Uterus (tissue), 4 donors: Measurements from ENCODE around the gene CD226. TPM values are rescaled to one million over a fixed set of nuclear protein-coding genes. Genes with fewer than 3 reads are reported as not detected.

Source experiments
- DNase-seq, 2 donors: peaks; one replicate each; pipeline ENCODE4 v3.0.0-alpha.2; 2019 to 2020
- H3K27ac ChIP-seq, 2 donors: fragments of 200-600 bp; sonication (generic); 1 replicate in 1 of 2; 2 replicates in 1 of 2; pipeline ENCODE4 v1.5.1; 2016 to 2018
- H3K27me3 ChIP-seq, 2 donors: fragments of 200-600 bp; sonication (generic); one replicate each; pipeline ENCODE4 v1.5.1; 2018 to 2019; ENCODE audit warnings: control low read depth in 1 of 2
- H3K36me3 ChIP-seq, 2 donors: fragments of 200-600 bp; sonication (generic); one replicate each; pipeline ENCODE4 v1.5.1; 2019; ENCODE audit warnings: control low read depth in 1 of 2
- H3K4me1 ChIP-seq, 2 donors: fragments of 200-600 bp; sonication (generic); one replicate each; pipeline ENCODE4 v1.5.1; 2018 to 2019; ENCODE audit warnings: control low read depth in 1 of 2
- H3K4me3 ChIP-seq, 2 donors: fragments of 200-600 bp; sonication (generic); 1 replicate in 1 of 2; 2 replicates in 1 of 2; pipeline ENCODE4 v1.5.1; 2018 to 2019; ENCODE audit warnings: mild to moderate bottlenecking in 1 of 2
- H3K9me3 ChIP-seq, 2 donors: fragments of 200-600 bp; sonication (generic); one replicate each; pipeline ENCODE4 v1.5.1; 2019; ENCODE audit warnings: control low read depth in 1 of 2
- POLR2A ChIP-seq, 2 donors: fragments of 450-650 bp; IDR thresholded peaks; one replicate each; pipeline ENCODE4 v1.6.1; 2016; ENCODE audit warnings: antibody characterized with exemption in 2 of 2, mild to moderate bottlenecking in 1 of 2, moderate library complexity in 1 of 2
- intact Hi-C: fragments of 100-400 bp; cut with DNase I; formaldehyde crosslinking; loops from one replicate; pipeline ENCODE4 v1.15.1; 2023; ENCODE audit warnings: low total_unique reads
- total RNA-seq, 4 donors: library from RNA; depleted of rRNA in 3 of 4; stranded (reverse); fragments of >200 nt in 3 of 4; gene quantifications; one replicate each; pipeline versions ENCODE4 v1.1.0 to v1.2.4, GENCODE V29; 2014 to 2023
- TF ChIP-seq, protein P1 (sequence below), 4 experiments: fragments of 200-600 bp in 2 of 4; fragments of 450-650 bp in 2 of 4; sonication (generic) in 2 of 4; IDR thresholded peaks; one replicate each; pipeline ENCODE4 v1.5.1; 2016 to 2019; ENCODE audit warnings: antibody characterized with exemption in 4 of 4, mild to moderate bottlenecking in 2 of 4, moderate library complexity in 1 of 4
- donor health status: DM: yes; HTN: yes; CAD: no.

Gene CD226
- total RNA-seq, 4 donors from 2014 or later, result 0.59 to 5.5 (median 2.9) TPM; not detected in 1

DNA sequence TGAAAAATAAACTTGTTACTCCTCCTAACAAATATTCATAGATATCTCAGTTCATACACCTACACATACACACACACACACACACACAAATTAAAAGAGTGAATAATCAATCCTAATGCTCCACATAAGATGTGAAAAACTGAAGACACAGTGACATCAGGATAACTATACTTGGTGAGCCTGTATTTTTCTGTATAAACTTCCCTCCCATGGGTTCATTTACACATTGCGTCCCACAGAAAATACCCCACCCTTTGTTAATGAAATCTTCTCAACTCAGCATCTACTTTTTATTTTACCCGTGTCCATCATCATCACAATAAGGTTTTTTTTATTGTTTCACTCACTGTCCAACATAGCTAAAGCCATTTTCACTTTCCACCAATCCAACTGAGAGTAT, 60.4 kb downstream of the CD226 start:
- H3K27me3 ChIP-seq, result no peaks in the 10 kb centered on the region
- DNase-seq, result no peak
- no peaks in the 10 kb centered on the region for H3K9me3 ChIP-seq
- no peak overlapping the region for H3K27ac ChIP-seq
- H3K36me3 ChIP-seq, result no peaks in the 10 kb centered on the region
- H3K4me3 ChIP-seq, result no peak overlapping the region
- intact Hi-C loops, result no loop called here
- TF ChIP-seq POLR2A (IDR thresholded peaks at IDR 0.05), result no peak
- TF ChIP-seq, protein P1, sequence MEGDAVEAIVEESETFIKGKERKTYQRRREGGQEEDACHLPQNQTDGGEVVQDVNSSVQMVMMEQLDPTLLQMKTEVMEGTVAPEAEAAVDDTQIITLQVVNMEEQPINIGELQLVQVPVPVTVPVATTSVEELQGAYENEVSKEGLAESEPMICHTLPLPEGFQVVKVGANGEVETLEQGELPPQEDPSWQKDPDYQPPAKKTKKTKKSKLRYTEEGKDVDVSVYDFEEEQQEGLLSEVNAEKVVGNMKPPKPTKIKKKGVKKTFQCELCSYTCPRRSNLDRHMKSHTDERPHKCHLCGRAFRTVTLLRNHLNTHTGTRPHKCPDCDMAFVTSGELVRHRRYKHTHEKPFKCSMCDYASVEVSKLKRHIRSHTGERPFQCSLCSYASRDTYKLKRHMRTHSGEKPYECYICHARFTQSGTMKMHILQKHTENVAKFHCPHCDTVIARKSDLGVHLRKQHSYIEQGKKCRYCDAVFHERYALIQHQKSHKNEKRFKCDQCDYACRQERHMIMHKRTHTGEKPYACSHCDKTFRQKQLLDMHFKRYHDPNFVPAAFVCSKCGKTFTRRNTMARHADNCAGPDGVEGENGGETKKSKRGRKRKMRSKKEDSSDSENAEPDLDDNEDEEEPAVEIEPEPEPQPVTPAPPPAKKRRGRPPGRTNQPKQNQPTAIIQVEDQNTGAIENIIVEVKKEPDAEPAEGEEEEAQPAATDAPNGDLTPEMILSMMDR (IDR thresholded peaks at IDR 0.05), result no peak
- H3K4me1 ChIP-seq, result peaks cover 0 to 8% of the 10 kb centered on the region in 2 donors

GRCh38 chr18:69885841-69886531, 61.7 kb downstream of the CD226 start:
- no peak for DNase-seq
- Histone ChIP-seq H3K9me3 (no peaks in the 10 kb centered on the region), H3K27me3 (no peaks in the 10 kb centered on the region), H3K36me3 (no peaks in the 10 kb centered on the region), H3K4me3 (no peak overlapping the region), H3K4me1 (peaks cover 0 to 8% of the 10 kb centered on the region in 2 donors), H3K27ac (no peak overlapping the region)
- intact Hi-C loops, result no loop called here
- TF ChIP-seq, protein P1 (IDR thresholded peaks at IDR 0.05), result no peak
- no peak for TF ChIP-seq POLR2A (IDR thresholded peaks at IDR 0.05)

GRCh38 chr18:69885355-69885754, 62.3 kb downstream of the CD226 start:
- Histone ChIP-seq H3K36me3 (no peaks in the 10 kb centered on the region), H3K9me3 (no peaks in the 10 kb centered on the region), H3K27me3 (no peaks in the 10 kb centered on the region), H3K27ac (no peak overlapping the region), H3K4me3 (no peak overlapping the region), H3K4me1 (peaks cover 0 to 8% of the 10 kb centered on the region in 2 donors)
- intact Hi-C loops, result no loop called here
- DNase-seq, result no peak
- TF ChIP-seq POLR2A (IDR thresholded peaks at IDR 0.05), result no peak
- TF ChIP-seq, protein P1 (IDR thresholded peaks at IDR 0.05), result no peak

- DNase-seq, result no peak
- no peaks in the 10 kb centered on the region for H3K27me3 ChIP-seq
- no peak overlapping the region for H3K4me3 ChIP-seq
- no peaks in the 10 kb centered on the region for H3K36me3 ChIP-seq
- H3K27ac ChIP-seq, result no peak overlapping the region
- intact Hi-C loops, result no loop called here
- peaks cover 0 to 8% of the 10 kb centered on the region in 2 donors for H3K4me1 ChIP-seq
- no peaks in the 10 kb centered on the region for H3K9me3 ChIP-seq
- TF ChIP-seq, protein P1 (IDR thresholded peaks at IDR 0.05), result no peak
- TF ChIP-seq POLR2A (IDR thresholded peaks at IDR 0.05), result no peak
Measured at GRCh38 chr18:69883781-69884180, 63.9 kb downstream of the CD226 start.

- no peak for DNase-seq
- H3K4me3 ChIP-seq, result no peak overlapping the region
- no peaks in the 10 kb centered on the region for H3K27me3 ChIP-seq
- TF ChIP-seq, protein P1 (IDR thresholded peaks at IDR 0.05), result no peak
- TF ChIP-seq POLR2A (IDR thresholded peaks at IDR 0.05), result no peak
- H3K9me3 ChIP-seq, result no peaks in the 10 kb centered on the region
- H3K36me3 ChIP-seq, result no peaks in the 10 kb centered on the region
- intact Hi-C loops, result no loop called here
- peaks cover 0 to 8% of the 10 kb centered on the region in 2 donors for H3K4me1 ChIP-seq
- H3K27ac ChIP-seq, result no peak overlapping the region
Measured at GRCh38 chr18:69882965-69883668, 64.6 kb downstream of the CD226 start.
